CD14-positive monocyte (primary cell): ENCODE data around the gene MEX3D. TPM values are rescaled to one million over a fixed set of nuclear protein-coding genes. Genes with fewer than 3 reads are reported as not detected.

ENCODE experiments used
- DNase-seq, 3 donors: peaks; one replicate each; pipeline ENCODE4 v3.0.0-alpha.2; 2011 to 2022
- H2AFZ ChIP-seq: 2 replicates; pipeline ENCODE4 v1.6.0; 2012; ENCODE audit warnings: mild to moderate bottlenecking, low read depth, low read length, inconsistent platforms; ENCODE audit not compliant: insufficient read depth, poor library complexity, severe bottlenecking
- H3K27ac ChIP-seq, 2 donors: 1 replicate in 1 of 2; 2 replicates in 1 of 2; pipeline ENCODE4 v1.5.1; 2012 to 2013; ENCODE audit warnings: low read length in 2 of 2, control low read depth in 1 of 2, inconsistent platforms in 1 of 2, low read depth in 1 of 2, mild to moderate bottlenecking in 1 of 2
- H3K27me3 ChIP-seq, 2 donors: one replicate each; pipeline versions ENCODE4 v1.6.0 to v1.6.1; 2011 to 2013; ENCODE audit warnings: low read length in 2 of 2; ENCODE audit not compliant: control insufficient read depth in 2 of 2, insufficient read depth in 2 of 2
- H3K36me3 ChIP-seq, 2 donors: replicated peaks in 1 of 2; 1 replicate in 1 of 2; 2 replicates in 1 of 2; pipeline versions ENCODE4 v1.5.1 to v1.6.1; 2012 to 2013; ENCODE audit warnings: low read length in 2 of 2, control low read depth in 1 of 2, inconsistent platforms in 1 of 2, mild to moderate bottlenecking in 1 of 2; ENCODE audit not compliant: insufficient read depth in 2 of 2, control insufficient read depth in 1 of 2
- H3K4me1 ChIP-seq, 2 donors: 1 replicate in 1 of 2; 2 replicates in 1 of 2; pipeline versions ENCODE4 v1.5.1 to v1.6.1; 2012 to 2013; ENCODE audit warnings: low read length in 2 of 2, control low read depth in 1 of 2, inconsistent platforms in 1 of 2, mild to moderate bottlenecking in 1 of 2, moderate library complexity in 1 of 2; ENCODE audit not compliant: insufficient read depth in 2 of 2, control insufficient read depth in 1 of 2
- H3K4me2 ChIP-seq: replicated peaks from 2 replicates; pipeline ENCODE3; 2012; ENCODE audit warnings: low read length, moderate library complexity, mild to moderate bottlenecking; ENCODE audit not compliant: poor library complexity, severe bottlenecking; ENCODE audit errors: extremely low read depth
- H3K4me3 ChIP-seq, 3 experiments: fragments of 200-600 bp in 1 of 3; sonication (generic) in 1 of 3; replicated peaks in 1 of 3; 1 replicate in 2 of 3; 2 replicates in 1 of 3; pipeline ENCODE4 v1.5.1; 2011 to 2013; ENCODE audit warnings: low read length in 3 of 3, mild to moderate bottlenecking in 3 of 3, control low read depth in 2 of 3, low read depth in 2 of 3, inconsistent platforms in 1 of 3, moderate library complexity in 1 of 3
- H3K79me2 ChIP-seq: 2 replicates; pipeline ENCODE4 v1.6.0; 2012; ENCODE audit warnings: mild to moderate bottlenecking, control low read depth, inconsistent platforms, low read length, moderate library complexity; ENCODE audit not compliant: insufficient read depth
- H3K9ac ChIP-seq: 2 replicates; pipeline ENCODE4 v1.6.0; 2017; ENCODE audit warnings: low read length, mild to moderate bottlenecking; ENCODE audit not compliant: insufficient read depth, poor library complexity, severe bottlenecking
- H3K9me3 ChIP-seq, 2 donors: replicated peaks in 1 of 2; 1 replicate in 1 of 2; 2 replicates in 1 of 2; pipeline versions ENCODE4 v1.5.1 to v1.6.1; 2012 to 2013; ENCODE audit warnings: low read length in 2 of 2, control low read depth in 1 of 2; ENCODE audit not compliant: control insufficient read depth in 1 of 2, insufficient read depth in 1 of 2
- H4K20me1 ChIP-seq: 2 replicates; pipeline ENCODE4 v1.6.0; 2012; ENCODE audit warnings: mild to moderate bottlenecking, low read length, control low read depth, moderate library complexity; ENCODE audit not compliant: insufficient read depth
- H3K27ac Mint-ChIP-seq, 7 donors: one replicate each; pipeline ENCODE4 v1.8.0; 2020; ENCODE audit warnings: mild to moderate bottlenecking in 7 of 7, mixed read lengths in 7 of 7, moderate library complexity in 6 of 7, inconsistent platforms in 2 of 7
- H3K27me3 Mint-ChIP-seq, 3 donors: one replicate each; pipeline ENCODE4 v1.8.0; 2021 to 2022; ENCODE audit warnings: low read depth in 3 of 3, mild to moderate bottlenecking in 3 of 3, mixed read lengths in 3 of 3, moderate library complexity in 3 of 3, inconsistent platforms in 1 of 3
- H3K36me3 Mint-ChIP-seq, 2 donors: one replicate each; pipeline ENCODE4 v1.8.0; 2020; ENCODE audit warnings: mixed read lengths in 2 of 2, inconsistent platforms in 1 of 2, mild to moderate bottlenecking in 1 of 2
- H3K4me1 Mint-ChIP-seq: one replicate; pipeline ENCODE4 v1.8.0; 2020; ENCODE audit warnings: mild to moderate bottlenecking, mixed read lengths
- H3K4me3 Mint-ChIP-seq, 2 donors: one replicate each; pipeline ENCODE4 v1.8.0; 2020; ENCODE audit warnings: mild to moderate bottlenecking in 2 of 2, mixed read lengths in 2 of 2, moderate library complexity in 1 of 2
- H3K9me3 Mint-ChIP-seq, 7 donors: one replicate each; pipeline ENCODE4 v1.8.0; 2020 to 2022; ENCODE audit warnings: mixed read lengths in 7 of 7, mild to moderate bottlenecking in 6 of 7, moderate library complexity in 6 of 7, inconsistent platforms in 2 of 7
- CTCF ChIP-seq: fragments of 200-600 bp; IDR thresholded peaks from one replicate; pipeline ENCODE4 v1.8.0; 2022; ENCODE audit warnings: antibody characterized with exemption, mild to moderate bottlenecking
- WGBS: methylation state at CpG from one replicate; pipeline ENCODE4 v1.1.5; 2013; ENCODE audit warnings: missing lambda C conversion rate; ENCODE audit not compliant: insufficient coverage; 5-methylcytosine and 5-hydroxymethylcytosine counted together
- intact Hi-C, 2 donors: fragments of 100-400 bp; cut with micrococcal nuclease; formaldehyde crosslinking; loops; one replicate each; pipeline versions ENCODE4 v1.15.0 to v1.15.1; 2023
- polyA plus RNA-seq, 3 donors: library from polyadenylated mRNA; depleted of rRNA in 1 of 3; unstranded in 2 of 3; stranded (reverse) in 1 of 3; fragments of 300-500 nt in 2 of 3; fragments of >200 nt in 1 of 3; fragmentation: Illumina TruSeq in 2 of 3; gene quantifications; 1 replicate in 2 of 3; 2 replicates in 1 of 3; pipeline ENCODE4 v1.2.3, GENCODE V29; 2012 to 2021

The MEX3D gene
- polyA plus RNA-seq, 3 donors, result 0.08 to 1.0 (median 0.10) TPM

DNA sequence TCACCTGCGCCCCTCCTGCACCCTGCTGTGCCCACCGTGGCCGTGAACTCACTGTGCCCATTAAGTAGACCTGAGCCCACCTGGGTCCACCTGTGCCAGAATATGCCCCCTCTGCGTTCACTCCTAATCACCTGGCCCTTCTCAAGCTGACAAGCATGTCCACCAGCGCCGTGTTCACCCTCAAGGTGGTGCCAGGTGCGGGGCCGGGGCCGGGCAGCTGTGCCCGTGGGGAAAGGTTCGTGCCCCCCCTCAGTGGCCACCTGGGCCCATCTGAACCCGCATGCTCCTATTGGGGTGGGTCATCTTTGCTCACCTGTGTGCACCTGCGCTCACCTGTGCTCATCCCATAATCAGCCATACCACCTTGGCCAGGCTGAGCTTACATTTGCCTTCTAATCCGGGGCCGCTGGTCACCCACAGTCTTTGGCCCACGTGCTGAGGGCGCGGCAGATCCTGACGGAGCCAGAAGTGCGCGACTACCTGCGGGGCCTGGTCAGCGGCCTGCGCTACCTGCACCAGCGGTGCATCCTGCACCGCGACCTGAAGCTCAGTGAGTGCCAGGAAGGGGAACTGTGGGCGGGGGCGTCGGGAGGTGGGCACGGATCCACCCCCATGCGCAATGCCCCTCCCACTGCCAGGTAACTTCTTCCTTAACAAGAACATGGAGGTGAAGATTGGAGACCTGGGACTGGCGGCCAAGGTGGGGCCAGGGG, 41.9 kb downstream of the MEX3D start:
- H3K79me2 ChIP-seq, result no peaks in the 10 kb centered on the region
- Mint-ChIP-seq H3K4me1 (peaks cover 3% of the 10 kb centered on the region), H3K36me3 (peaks cover 0 to 3% of the 10 kb centered on the region in 2 donors), H3K27ac (peak overlapping the region in 2 of 7 donors; percentile 56 to 59), H3K27me3 (peaks cover 23 to 51% (median 31%) of the 10 kb centered on the region in 3 donors), H3K4me3 (peak overlapping the region in 1 of 2 donors; percentile 42), H3K9me3 (peaks cover 0 to 7% (median 5%) of the 10 kb centered on the region in 7 donors)
- no peak overlapping the region for H3K4me3 ChIP-seq
- no peaks in the 10 kb centered on the region for H3K9me3 ChIP-seq
- H3K27me3 ChIP-seq, result peaks cover 5 to 30% of the 10 kb centered on the region in 2 donors
- H3K4me2 ChIP-seq, result no peak overlapping the region
- H3K4me1 ChIP-seq, result no peaks in the 10 kb centered on the region
- no peak overlapping the region for H2AFZ ChIP-seq
- 86% methylated on average over 25 of the region's 33 CpGs for WGBS
- TF ChIP-seq CTCF, result no peak
- no peaks in the 10 kb centered on the region for H4K20me1 ChIP-seq
- intact Hi-C loops, result no loop called here
- no peak overlapping the region for H3K27ac ChIP-seq
- H3K9ac ChIP-seq, result no peak overlapping the region
- H3K36me3 ChIP-seq, result no peaks in the 10 kb centered on the region
- DNase-seq, result no peak

DNA sequence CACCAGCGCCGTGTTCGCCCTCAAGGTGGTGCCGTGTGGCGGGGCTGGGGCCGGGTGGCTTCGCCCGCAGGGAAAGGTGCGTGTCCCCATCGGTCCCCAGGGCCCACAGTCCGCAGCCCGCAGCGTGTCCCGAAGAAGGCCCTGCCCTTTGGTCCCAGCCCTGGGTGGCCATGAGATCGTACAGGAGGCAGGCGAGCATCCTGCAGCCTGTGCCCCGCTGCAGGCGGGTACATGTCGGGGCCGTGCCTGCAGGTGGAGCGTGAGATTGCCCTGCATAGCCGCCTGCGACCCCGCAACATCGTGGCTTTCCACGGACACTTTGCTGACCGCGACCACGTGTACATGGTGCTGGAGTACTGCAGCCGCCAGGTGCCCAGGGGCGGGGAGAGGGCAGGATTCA, 42.8 kb downstream of the MEX3D start:
- WGBS, result 60% methylated on average over 31 of the region's 31 CpGs
- H3K4me1 ChIP-seq, result no peaks in the 10 kb centered on the region
- no peaks in the 10 kb centered on the region for H3K79me2 ChIP-seq
- no peak overlapping the region for H3K27ac ChIP-seq
- H3K4me3 Mint-ChIP-seq, result no peak overlapping the region
- H3K27me3 Mint-ChIP-seq, result peaks cover 23 to 48% (median 31%) of the 10 kb centered on the region in 3 donors
- H3K9me3 ChIP-seq, result no peaks in the 10 kb centered on the region
- H3K4me1 Mint-ChIP-seq, result peaks cover 3% of the 10 kb centered on the region
- no peak overlapping the region for H3K27ac Mint-ChIP-seq
- H3K4me3 ChIP-seq, result no peak overlapping the region
- H3K27me3 ChIP-seq, result peaks cover 5 to 30% of the 10 kb centered on the region in 2 donors
- H3K9me3 Mint-ChIP-seq, result peaks cover 0 to 7% (median 5%) of the 10 kb centered on the region in 7 donors
- H2AFZ ChIP-seq, result no peak overlapping the region
- H3K36me3 ChIP-seq, result no peaks in the 10 kb centered on the region
- no peak for TF ChIP-seq CTCF
- DNase-seq, result no peak
- no peak overlapping the region for H3K4me2 ChIP-seq
- H3K9ac ChIP-seq, result no peak overlapping the region
- peaks cover 0 to 3% of the 10 kb centered on the region in 2 donors for H3K36me3 Mint-ChIP-seq
- H4K20me1 ChIP-seq, result no peaks in the 10 kb centered on the region
- intact Hi-C loops, result no loop called here
